ENCODE data around the gene PLEK.

GRCh38 chr2:68341583-68341982, 23.5 kb upstream of the PLEK start:
- no peak for TF ChIP-seq CTCF (IDR thresholded peaks at IDR 0.05; ENCODE audit: insufficient read depth, low read length)
- no peak for TF ChIP-seq GABPA (IDR thresholded peaks at IDR 0.05; ENCODE audit: low read depth)

Measured in HL-60 (cell line).